Esophagus muscularis mucosa (tissue), 3 donors: ENCODE results near the gene HS1BP3.

Source experiments
- POLR2A ChIP-seq: fragments of 450-650 bp; IDR thresholded peaks from one replicate; pipeline ENCODE4 v1.6.1; 2017; ENCODE audit warnings: antibody characterized with exemption, moderate library complexity, mild to moderate bottlenecking, low read depth
- POLR2AphosphoS5 ChIP-seq, 2 donors: sonication (generic); formaldehyde crosslinking; IDR thresholded peaks; one replicate each; pipeline ENCODE4 v1.6.1; 2017; ENCODE audit warnings: antibody characterized with exemption in 2 of 2
- TF ChIP-seq, protein P1 (sequence below), 3 experiments: fragments of 200-600 bp in 2 of 3; fragments of 450-650 bp in 1 of 3; sonication (generic) in 2 of 3; IDR thresholded peaks; one replicate each; pipeline ENCODE4 v1.5.1; 2017 to 2019; ENCODE audit warnings: antibody characterized with exemption in 3 of 3, mild to moderate bottlenecking in 2 of 3, moderate library complexity in 1 of 3

DNA sequence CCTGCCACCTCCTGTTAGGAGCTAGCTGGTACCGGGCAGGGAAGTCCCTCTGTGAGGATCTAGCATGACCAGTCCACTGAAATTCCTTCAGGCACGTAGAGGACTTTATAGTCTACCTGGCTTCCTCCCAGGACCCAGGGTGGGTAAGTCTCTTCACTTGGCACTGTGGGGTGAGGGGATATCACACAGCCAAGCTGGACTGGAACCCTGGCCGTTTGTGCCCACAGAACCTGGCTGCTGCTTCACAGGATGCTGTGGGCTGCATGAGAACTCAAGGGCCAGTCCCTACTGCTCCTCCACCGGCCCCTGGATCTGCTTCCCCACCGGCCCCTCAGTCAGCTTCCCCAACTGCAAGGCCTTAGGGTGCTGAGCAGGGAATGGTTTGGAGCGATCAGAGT lies 35.8 kb downstream of the HS1BP3 start:
- TF ChIP-seq, protein P1, sequence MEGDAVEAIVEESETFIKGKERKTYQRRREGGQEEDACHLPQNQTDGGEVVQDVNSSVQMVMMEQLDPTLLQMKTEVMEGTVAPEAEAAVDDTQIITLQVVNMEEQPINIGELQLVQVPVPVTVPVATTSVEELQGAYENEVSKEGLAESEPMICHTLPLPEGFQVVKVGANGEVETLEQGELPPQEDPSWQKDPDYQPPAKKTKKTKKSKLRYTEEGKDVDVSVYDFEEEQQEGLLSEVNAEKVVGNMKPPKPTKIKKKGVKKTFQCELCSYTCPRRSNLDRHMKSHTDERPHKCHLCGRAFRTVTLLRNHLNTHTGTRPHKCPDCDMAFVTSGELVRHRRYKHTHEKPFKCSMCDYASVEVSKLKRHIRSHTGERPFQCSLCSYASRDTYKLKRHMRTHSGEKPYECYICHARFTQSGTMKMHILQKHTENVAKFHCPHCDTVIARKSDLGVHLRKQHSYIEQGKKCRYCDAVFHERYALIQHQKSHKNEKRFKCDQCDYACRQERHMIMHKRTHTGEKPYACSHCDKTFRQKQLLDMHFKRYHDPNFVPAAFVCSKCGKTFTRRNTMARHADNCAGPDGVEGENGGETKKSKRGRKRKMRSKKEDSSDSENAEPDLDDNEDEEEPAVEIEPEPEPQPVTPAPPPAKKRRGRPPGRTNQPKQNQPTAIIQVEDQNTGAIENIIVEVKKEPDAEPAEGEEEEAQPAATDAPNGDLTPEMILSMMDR (IDR thresholded peaks at IDR 0.05) = no peak
- TF ChIP-seq POLR2AphosphoS5 (IDR thresholded peaks at IDR 0.05) = no peak
- TF ChIP-seq POLR2A = no peak
